GM12891 (cell line): ENCODE results near the gene ZC3H7A. TPM values are rescaled to one million over a fixed set of nuclear protein-coding genes. Genes with fewer than 3 reads are reported as not detected.

Source experiments
- DNase-seq: peaks from one replicate; pipeline ENCODE4 v3.0.0; 2011; ENCODE audit warnings: low spot score; ENCODE audit not compliant: insufficient read length
- FAIRE-seq: peaks from 2 replicates; lab custom pipeline; 2011; peaks lifted over from hg19 to GRCh38; lab: Jason Lieb, UNC
- PAX5 ChIP-seq: IDR thresholded peaks from 2 replicates; pipeline ENCODE4 v1.6.1; 2011; ENCODE audit warnings: low read length, moderate library complexity, mild to moderate bottlenecking; ENCODE audit not compliant: insufficient read depth, severe bottlenecking
- POLR2A ChIP-seq: IDR thresholded peaks from 2 replicates; pipeline ENCODE4 v1.6.1; 2011; ENCODE audit warnings: low read depth, low read length, control low read depth
- POLR2AphosphoS5 ChIP-seq: IDR thresholded peaks from 2 replicates; pipeline ENCODE4 v1.6.1; 2011; ENCODE audit warnings: low read depth, low read length, control low read depth
- POU2F2 ChIP-seq: IDR thresholded peaks from 2 replicates; pipeline ENCODE4 v1.6.1; 2011; ENCODE audit warnings: low read depth, mild to moderate bottlenecking, control low read depth, low read length, moderate library complexity
- SPI1 ChIP-seq: IDR thresholded peaks from 2 replicates; pipeline ENCODE4 v1.6.1; 2011; ENCODE audit warnings: low read depth, low read length, control low read depth
- TAF1 ChIP-seq: IDR thresholded peaks from 2 replicates; pipeline ENCODE4 v1.6.1; 2011; ENCODE audit warnings: low read depth, low read length, control low read depth
- polyA plus RNA-seq: library from polyadenylated mRNA; unstranded; fragments of >200 nt; gene quantifications from one replicate; pipeline ENCODE4 v1.2.1, GENCODE V29; 2012; ENCODE audit warnings: low read depth, missing spikeins, inconsistent platforms; ENCODE audit not compliant: missing spikeins

The ZC3H7A gene, protein sequence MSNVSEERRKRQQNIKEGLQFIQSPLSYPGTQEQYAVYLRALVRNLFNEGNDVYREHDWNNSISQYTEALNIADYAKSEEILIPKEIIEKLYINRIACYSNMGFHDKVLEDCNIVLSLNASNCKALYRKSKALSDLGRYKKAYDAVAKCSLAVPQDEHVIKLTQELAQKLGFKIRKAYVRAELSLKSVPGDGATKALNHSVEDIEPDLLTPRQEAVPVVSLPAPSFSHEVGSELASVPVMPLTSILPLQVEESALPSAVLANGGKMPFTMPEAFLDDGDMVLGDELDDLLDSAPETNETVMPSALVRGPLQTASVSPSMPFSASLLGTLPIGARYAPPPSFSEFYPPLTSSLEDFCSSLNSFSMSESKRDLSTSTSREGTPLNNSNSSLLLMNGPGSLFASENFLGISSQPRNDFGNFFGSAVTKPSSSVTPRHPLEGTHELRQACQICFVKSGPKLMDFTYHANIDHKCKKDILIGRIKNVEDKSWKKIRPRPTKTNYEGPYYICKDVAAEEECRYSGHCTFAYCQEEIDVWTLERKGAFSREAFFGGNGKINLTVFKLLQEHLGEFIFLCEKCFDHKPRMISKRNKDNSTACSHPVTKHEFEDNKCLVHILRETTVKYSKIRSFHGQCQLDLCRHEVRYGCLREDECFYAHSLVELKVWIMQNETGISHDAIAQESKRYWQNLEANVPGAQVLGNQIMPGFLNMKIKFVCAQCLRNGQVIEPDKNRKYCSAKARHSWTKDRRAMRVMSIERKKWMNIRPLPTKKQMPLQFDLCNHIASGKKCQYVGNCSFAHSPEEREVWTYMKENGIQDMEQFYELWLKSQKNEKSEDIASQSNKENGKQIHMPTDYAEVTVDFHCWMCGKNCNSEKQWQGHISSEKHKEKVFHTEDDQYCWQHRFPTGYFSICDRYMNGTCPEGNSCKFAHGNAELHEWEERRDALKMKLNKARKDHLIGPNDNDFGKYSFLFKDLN
- 57.8 TPM for polyA plus RNA-seq

DNA sequence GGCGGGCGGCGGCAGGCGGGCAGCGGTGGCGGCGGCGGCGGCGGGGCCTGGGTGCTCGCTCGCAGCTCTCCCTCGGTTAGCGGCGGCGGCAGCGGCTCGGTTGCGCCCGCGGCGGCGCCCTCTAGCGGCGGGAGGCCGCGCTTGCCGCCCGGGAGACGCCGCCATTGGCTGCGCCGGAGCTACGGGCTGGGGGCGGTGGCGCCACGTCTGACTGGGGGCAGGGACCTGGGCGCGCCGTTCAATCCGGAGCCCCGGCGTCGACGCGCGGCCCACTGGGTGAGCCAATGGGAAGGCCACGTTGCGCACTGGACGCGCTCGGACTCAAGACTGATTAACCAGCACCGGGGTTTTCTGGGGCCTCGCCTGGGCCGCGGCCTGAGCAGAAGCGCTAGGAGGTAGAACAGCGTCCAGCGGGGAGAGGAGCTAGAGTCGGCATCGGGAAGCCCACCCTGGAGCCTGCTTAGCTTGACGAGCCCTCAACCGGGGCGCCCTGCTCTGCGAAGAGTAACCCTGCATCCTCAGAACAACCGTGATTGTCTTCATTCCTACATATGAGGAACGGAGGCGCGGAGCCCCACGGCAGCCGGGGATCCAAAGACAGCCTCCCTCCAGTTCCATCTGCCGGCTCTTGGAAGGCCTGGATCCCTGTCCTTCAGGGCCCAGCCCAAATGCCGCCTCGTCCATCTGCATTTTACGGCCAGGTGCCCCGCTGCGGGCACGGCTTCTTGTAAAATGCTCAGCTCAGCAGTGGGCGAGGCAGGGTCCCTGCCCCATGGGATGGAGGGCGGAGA is at the start of gene ZC3H7A:
Gene ZC3H7A (minus strand): TSS at position 93 of the 791 bp plus-strand sequence. CDS start 14,904 bp downstream, outside the sequence.
- FAIRE-seq (peak; percentile 92), DNase-seq (peak; percentile 91)
- TF ChIP-seq POU2F2 = peak; percentile 95
- no peak for TF ChIP-seq SPI1
- peak; percentile 95 for TF ChIP-seq POLR2AphosphoS5
- peak; percentile 83 for TF ChIP-seq TAF1
- TF ChIP-seq POLR2A = peak; percentile 98
- TF ChIP-seq PAX5 = no peak

DNA sequence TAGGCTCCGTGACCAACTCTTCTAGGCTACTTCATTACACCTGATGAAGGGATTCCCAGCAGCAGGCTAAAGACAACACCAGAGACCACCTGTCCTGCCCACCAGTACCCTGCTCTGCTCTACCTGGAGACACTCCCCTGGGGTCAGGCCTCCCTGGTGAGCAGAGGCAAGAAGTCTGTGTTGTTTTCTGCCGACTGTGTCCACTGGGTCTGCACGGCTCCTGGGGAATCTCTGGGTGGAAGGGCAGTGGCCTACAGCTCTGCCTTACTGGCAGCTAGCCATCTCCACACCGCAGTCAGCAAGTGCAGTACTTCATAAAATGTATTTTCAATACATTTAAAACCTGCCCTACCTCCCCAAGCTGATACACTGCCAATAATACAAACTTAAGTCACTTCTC is 47.4 kb upstream of the ZC3H7A start:
- FAIRE-seq = no peak
- DNase-seq = no peak

DNA sequence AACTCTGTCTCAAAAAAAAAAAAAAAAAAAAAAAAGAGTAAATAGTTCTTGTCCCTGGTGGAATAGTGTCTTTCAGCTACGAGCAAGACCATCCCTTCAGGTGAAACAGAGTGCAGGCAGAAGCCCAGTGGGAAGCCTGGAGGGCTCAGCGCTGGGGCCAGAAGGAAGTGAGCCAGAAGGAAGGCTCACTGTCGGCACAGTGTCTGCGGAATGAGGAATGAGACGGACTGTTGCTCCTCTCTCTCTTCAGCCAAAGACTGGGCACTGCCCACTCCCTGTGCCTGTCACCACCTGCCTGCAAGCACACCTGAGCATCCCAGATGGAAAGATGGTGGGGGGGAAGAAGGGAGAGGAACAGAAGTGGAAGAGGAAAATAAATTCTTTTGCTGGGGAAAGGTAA is 46.8 kb upstream of the ZC3H7A start:
- FAIRE-seq (no peak), DNase-seq (no peak)
- no peak for TF ChIP-seq TAF1

More for the DNA sequence above, 47.4 kb upstream of the ZC3H7A start:
- TF ChIP-seq POU2F2 = no peak
- TF ChIP-seq POLR2AphosphoS5 = peak; percentile 42; the same call in 1 of the 2 replicates
- no peak for TF ChIP-seq SPI1
- TF ChIP-seq PAX5 = no peak

DNA sequence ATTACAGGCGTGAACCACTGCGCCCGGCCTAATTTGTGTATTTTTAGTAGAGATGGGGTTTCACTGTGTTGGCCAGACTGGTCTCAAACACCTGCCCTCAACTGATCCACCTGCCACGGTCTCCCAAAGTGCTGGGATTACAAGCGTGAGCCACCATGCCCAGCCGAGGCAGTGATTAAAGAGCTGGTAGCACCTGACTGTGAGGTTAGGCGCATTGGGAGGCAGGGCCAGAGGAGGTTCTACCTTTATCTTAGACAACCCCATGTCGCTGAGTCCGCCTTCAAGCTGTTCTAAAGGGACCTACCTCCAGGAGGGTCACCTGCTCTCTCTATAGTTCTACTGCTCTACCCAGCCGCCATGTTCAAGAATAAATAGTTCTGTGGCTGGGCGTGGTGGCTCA is 46.1 kb upstream of the ZC3H7A start:
- FAIRE-seq = no peak
- TF ChIP-seq SPI1 (no peak), PAX5 (no peak)
- DNase-seq = no peak

DNA sequence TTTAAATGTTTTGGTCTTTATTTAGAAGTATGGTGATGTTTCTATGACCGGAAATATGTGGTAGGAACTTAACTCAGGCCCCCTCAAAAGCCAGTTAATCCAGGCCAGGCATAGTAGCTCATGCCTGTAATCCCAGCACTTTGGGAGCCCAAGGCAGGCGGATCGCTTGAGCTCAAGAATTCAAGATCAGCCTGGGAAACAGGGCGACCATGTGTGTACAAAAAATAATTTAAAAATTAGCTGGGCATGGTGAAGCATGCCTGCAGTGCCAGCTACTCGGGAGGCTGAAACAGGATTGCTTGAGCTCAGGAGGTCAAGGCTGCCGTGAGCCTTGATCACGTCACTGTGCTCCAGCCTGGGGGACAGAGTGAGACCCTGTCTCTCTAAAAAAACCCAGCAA is 44.0 kb upstream of the ZC3H7A start:
- DNase-seq = no peak
- TF ChIP-seq TAF1 (no peak), SPI1 (no peak), POLR2AphosphoS5 (no peak), POLR2A (no peak), PAX5 (no peak), POU2F2 (no peak)
- no peak for FAIRE-seq

DNA sequence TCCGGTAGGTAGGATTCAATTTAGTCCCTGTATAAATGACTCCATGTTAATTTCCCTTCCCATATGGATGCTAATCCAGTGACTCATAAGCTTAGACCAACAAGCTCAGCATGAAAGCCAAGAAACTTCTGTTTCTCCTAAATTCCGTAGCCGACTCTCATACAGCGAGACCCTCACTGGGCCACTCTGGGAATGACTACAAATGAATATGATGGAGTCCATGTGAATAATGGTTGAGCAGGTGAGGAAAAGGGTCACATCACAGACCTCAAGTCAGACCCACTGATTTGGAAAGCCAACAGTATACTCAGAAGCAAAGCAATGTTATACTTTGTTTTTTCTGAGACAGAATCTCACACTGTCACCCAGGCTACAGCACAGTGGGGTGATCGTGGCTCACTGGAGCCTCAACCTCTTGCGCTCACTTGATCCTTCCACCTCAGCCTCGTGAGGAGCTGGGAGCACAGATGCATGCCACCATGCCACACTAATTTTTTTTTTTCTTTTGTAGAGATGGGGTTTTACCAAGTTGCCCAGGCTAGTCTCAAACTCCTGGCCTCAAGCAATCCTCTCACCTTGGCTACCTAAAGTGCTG is 39.7 kb upstream of the ZC3H7A start:
- FAIRE-seq (no peak), DNase-seq (no peak)
- peak; percentile 60; the same call in 1 of the 2 replicates for TF ChIP-seq POLR2AphosphoS5
- TF ChIP-seq POU2F2 = no peak

DNA sequence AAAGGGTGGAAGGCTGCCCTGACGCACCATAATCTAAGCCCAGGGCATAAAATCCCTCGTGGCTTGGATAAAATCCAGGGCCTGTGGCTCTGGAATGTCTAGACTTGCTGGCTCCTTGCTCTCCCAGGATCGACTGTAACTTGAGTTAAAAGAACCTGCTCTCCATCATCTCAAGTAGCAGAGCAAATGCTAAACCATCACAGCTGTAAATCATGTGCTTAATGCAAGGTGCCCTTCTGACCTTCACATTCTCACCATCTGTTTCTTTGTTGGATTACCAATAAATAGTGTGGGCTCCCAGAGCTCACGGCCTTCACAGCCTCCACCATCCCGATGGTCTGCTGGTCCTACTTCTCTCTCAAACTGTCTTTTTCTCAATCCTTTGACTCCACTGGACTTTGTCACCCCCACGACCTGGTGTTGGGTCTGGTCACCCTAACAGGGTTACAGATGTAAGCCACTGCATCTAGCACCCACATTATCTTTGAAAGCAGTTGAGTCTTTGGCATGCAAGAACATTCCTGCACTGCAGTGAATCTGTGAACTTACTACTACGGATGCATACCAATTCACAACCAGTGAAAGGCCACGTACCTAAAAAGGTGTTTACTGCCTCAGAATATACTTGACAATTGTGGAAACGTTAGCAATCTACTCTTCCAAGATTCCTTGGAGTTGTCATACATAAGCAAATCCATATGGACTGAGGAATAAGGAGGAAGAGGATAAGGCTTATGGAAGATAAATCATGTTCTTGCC is 39.0 kb upstream of the ZC3H7A start:
- DNase-seq = no peak
- FAIRE-seq = no peak
- TF ChIP-seq POLR2AphosphoS5 = no peak; the same call in 1 of the 2 replicates
- TF ChIP-seq POLR2A = peak; percentile 28; the same call in 1 of the 2 replicates
- TF ChIP-seq POU2F2 = no peak
- no peak for TF ChIP-seq TAF1
- no peak for TF ChIP-seq SPI1
- no peak for TF ChIP-seq PAX5

DNA sequence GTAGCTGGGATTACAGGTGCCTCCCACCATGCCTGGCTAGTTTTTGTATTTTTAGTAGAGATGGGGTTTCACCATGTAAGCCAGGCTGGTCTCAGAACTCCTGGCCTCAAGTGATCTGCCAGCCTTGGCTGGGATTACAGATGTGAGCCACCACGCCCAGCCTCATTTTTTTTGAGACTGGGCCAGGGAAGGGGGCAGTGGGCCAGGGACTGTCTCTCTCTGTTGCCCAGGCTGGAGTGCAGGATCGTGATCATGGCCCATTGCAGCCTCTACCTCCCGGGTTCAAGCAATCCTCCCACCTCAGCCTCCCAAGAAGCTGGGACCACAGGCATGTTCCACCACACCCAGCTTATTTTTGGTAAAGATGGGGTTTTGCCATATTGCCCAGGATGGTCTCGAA is 38.3 kb upstream of the ZC3H7A start:
- no peak for TF ChIP-seq POLR2A
- TF ChIP-seq TAF1 = no peak
- TF ChIP-seq PAX5 = no peak
- TF ChIP-seq SPI1 = no peak
- TF ChIP-seq POU2F2 = no peak
- TF ChIP-seq POLR2AphosphoS5 = no peak
- DNase-seq = no peak
- no peak for FAIRE-seq
